GM23338 (cell line): ENCODE data around the gene CCDC30.

Experiments used
- CREB1 ChIP-seq: fragments of 250-450 bp; sonication (Bioruptor Pico); IDR thresholded peaks from 2 replicates; pipeline ENCODE4 v1.5.0; 2020; ENCODE audit warnings: low read depth, mild to moderate bottlenecking, moderate library complexity
- CTCF ChIP-seq, 2 experiments: fragments of 200-600 bp in 1 of 2; sonication (generic) in 1 of 2; conservative IDR thresholded peaks; 2 replicates each; pipeline versions ENCODE4 v1.5.1 to v1.6.1; 2016 to 2017; ENCODE audit warnings: antibody characterized with exemption in 2 of 2, low read depth in 2 of 2, mild to moderate bottlenecking in 2 of 2, moderate library complexity in 1 of 2
- ETS1 ChIP-seq: IDR thresholded peaks from 2 replicates; pipeline ENCODE4 v1.6.1; 2016; ENCODE audit warnings: antibody characterized with exemption
- EZH2 ChIP-seq: fragments of 200-600 bp; sonication (generic); IDR thresholded peaks from one replicate; pipeline ENCODE4 v1.8.0; 2017; ENCODE audit warnings: antibody characterized with exemption, mild to moderate bottlenecking, low read depth; ENCODE audit not compliant: unreplicated experiment
- EZH2phosphoT487 ChIP-seq: fragments of 200-600 bp; sonication (generic); IDR thresholded peaks from one replicate; pipeline ENCODE4 v1.8.1; 2018; ENCODE audit warnings: antibody characterized with exemption; ENCODE audit not compliant: unreplicated experiment
- JUNB ChIP-seq: IDR thresholded peaks from one replicate; pipeline ENCODE4 v1.6.1; 2016; ENCODE audit warnings: antibody characterized with exemption; ENCODE audit not compliant: unreplicated experiment
- NANOG ChIP-seq: IDR thresholded peaks from 2 replicates; pipeline ENCODE4 v1.6.1; 2016; ENCODE audit warnings: antibody characterized with exemption, borderline replicate concordance
- POLR2AphosphoS5 ChIP-seq: IDR thresholded peaks from 2 replicates; pipeline ENCODE4 v1.6.1; 2016; ENCODE audit warnings: antibody characterized with exemption, low read depth
- REST ChIP-seq: IDR thresholded peaks from one replicate; pipeline ENCODE4 v1.6.1; 2018; ENCODE audit warnings: antibody characterized with exemption; ENCODE audit not compliant: unreplicated experiment
- STAT1 ChIP-seq: IDR thresholded peaks from one replicate; pipeline ENCODE4 v1.6.1; 2016; ENCODE audit warnings: antibody characterized with exemption; ENCODE audit not compliant: unreplicated experiment
- ZNF114 ChIP-seq: fragments of 250-450 bp; sonication (Bioruptor Pico); IDR thresholded peaks from 2 replicates; pipeline ENCODE4 v1.5.0; 2020; ENCODE audit warnings: mild to moderate bottlenecking, moderate library complexity
- ZNF331 ChIP-seq: fragments of 250-450 bp; sonication (Bioruptor Pico); IDR thresholded peaks from 2 replicates; pipeline ENCODE4 v1.5.0; 2020; ENCODE audit warnings: low read depth, mild to moderate bottlenecking, moderate library complexity
- ZNF462 ChIP-seq: fragments of 250-450 bp; sonication (Bioruptor Pico); IDR thresholded peaks from 2 replicates; pipeline ENCODE4 v1.5.0; 2020; ENCODE audit warnings: mild to moderate bottlenecking, moderate library complexity

GRCh38 chr1:42420121-42420520 is 43.0 kb upstream of the CCDC30 start:
- TF ChIP-seq CTCF (conservative IDR thresholded peaks at IDR 0.05; ENCODE audit: low read depth in 2 of 2) (no peak), EZH2 (no peak), POLR2AphosphoS5 (no peak), REST (no peak), JUNB (no peak), EZH2phosphoT487 (no peak), ETS1 (no peak), ZNF331 (CRISPR knock-in tag) (no peak), STAT1 (no peak), NANOG (no peak), CREB1 (CRISPR knock-in tag) (no peak), ZNF114 (CRISPR knock-in tag) (no peak), ZNF462 (no peak)
